H1 (cell line): Measurements from ENCODE around the gene BRD1.
"Not testable (repeated sequence)": the region's sequence is repeated elsewhere in the genome, so short reads cannot be mapped to it uniquely, and the experiment has no call there.

Experiments
- ATF2 ChIP-seq: IDR thresholded peaks from 2 replicates; pipeline ENCODE4 v1.6.1; 2012; ENCODE audit warnings: low read length, inconsistent platforms
- CTCF ChIP-seq, 3 experiments: IDR thresholded peaks; 1 replicate in 2 of 3; 2 replicates in 1 of 3; pipeline versions ENCODE4 v1.5.1 to v1.6.1; 2011; ENCODE audit warnings: low read length in 3 of 3, mild to moderate bottlenecking in 3 of 3, inconsistent platforms in 2 of 3, low read depth in 1 of 3, moderate library complexity in 1 of 3; ENCODE audit not compliant: insufficient read depth in 1 of 3; ENCODE audit errors: control extremely low read depth in 1 of 3
- POLR2A ChIP-seq, 2 experiments: IDR thresholded peaks; 1 replicate in 1 of 2; 2 replicates in 1 of 2; pipeline ENCODE4 v1.6.1; 2011; ENCODE audit warnings: low read depth in 2 of 2, low read length in 2 of 2, mild to moderate bottlenecking in 2 of 2; ENCODE audit errors: control extremely low read depth in 1 of 2
- POLR2AphosphoS5 ChIP-seq: IDR thresholded peaks from 2 replicates; pipeline ENCODE4 v1.6.1; 2011; ENCODE audit warnings: low read depth, low read length
- SIN3A ChIP-seq, 2 experiments: IDR thresholded peaks in 1 of 2; conservative IDR thresholded peaks in 1 of 2; 2 replicates each; pipeline ENCODE4 v1.6.1; 2011 to 2012; ENCODE audit warnings: low read length in 2 of 2, improper control_type of control experiment in 1 of 2, low read depth in 1 of 2, mild to moderate bottlenecking in 1 of 2
- TEAD4 ChIP-seq: IDR thresholded peaks from 2 replicates; pipeline ENCODE4 v1.6.1; 2012; ENCODE audit warnings: low read depth, low read length, inconsistent platforms, mixed read lengths
- USF2 ChIP-seq: IDR thresholded peaks from 2 replicates; pipeline ENCODE4 v1.6.1; 2011; ENCODE audit warnings: low read length, improper control_type of control experiment

GRCh38 chr22:49821741-49822140 lies 5.9 kb downstream of the BRD1 start:
- TF ChIP-seq TEAD4; POLR2AphosphoS5; CTCF (IDR thresholded peaks at IDR 0.05; ENCODE audit: control extremely low read depth in 1 of 3, insufficient read depth in 1 of 3, low read depth in 1 of 3, low read length in 3 of 3); USF2; POLR2A (IDR thresholded peaks at IDR 0.05; ENCODE audit: control extremely low read depth in 1 of 2, low read depth in 2 of 2, low read length in 2 of 2); ATF2; SIN3A (conservative IDR thresholded peaks at IDR 0.05 in 1 of 2, IDR thresholded peaks at IDR 0.05 in 1 of 2; ENCODE audit: low read depth in 1 of 2, low read length in 2 of 2): not testable (repeated sequence)
